Adrenal gland (tissue), 12 donors: ENCODE measurements around the gene MYO18A. TPM values are rescaled to one million over a fixed set of nuclear protein-coding genes. Genes with fewer than 3 reads are reported as not detected.

Experiments used
- DNase-seq, 7 donors: peaks; one replicate each; pipeline ENCODE4 v3.0.0-alpha.2; 2019 to 2020
- H3K27ac ChIP-seq, 5 donors: fragments of 200-600 bp; sonication (generic) in 4 of 5; 1 replicate in 3 of 5; 2 replicates in 2 of 5; pipeline versions ENCODE4 v1.5.1 to v1.8.0; 2016 to 2020; ENCODE audit warnings: mild to moderate bottlenecking in 1 of 5
- H3K27me3 ChIP-seq: fragments of 200-600 bp; 2 replicates; pipeline ENCODE4 v1.8.0; 2021
- H3K36me3 ChIP-seq, 2 donors: fragments of 200-600 bp; replicated peaks in 1 of 2; 1 replicate in 1 of 2; 2 replicates in 1 of 2; pipeline versions ENCODE4 v1.5.1 to v1.8.0; 2018 to 2022
- H3K4me1 ChIP-seq, 2 donors: fragments of 200-600 bp; replicated peaks in 1 of 2; 1 replicate in 1 of 2; 2 replicates in 1 of 2; pipeline versions ENCODE4 v1.5.1 to v1.8.0; 2018 to 2021
- H3K4me3 ChIP-seq, 4 donors: fragments of 200-600 bp; sonication (generic) in 3 of 4; one replicate each; pipeline ENCODE4 v1.5.1; 2016 to 2018
- H3K9me3 ChIP-seq, 3 donors: fragments of 200-600 bp; sonication (generic) in 1 of 3; replicated peaks in 1 of 3; 1 replicate in 2 of 3; 2 replicates in 1 of 3; pipeline versions ENCODE4 v1.5.1 to v1.8.0; 2016 to 2021
- CTCF ChIP-seq, 6 experiments: fragments of 450-650 bp in 4 of 6; fragments of 200-600 bp in 2 of 6; sonication (generic) in 1 of 6; IDR thresholded peaks; 1 replicate in 5 of 6; 2 replicates in 1 of 6; pipeline versions ENCODE4 v1.5.1 to v1.8.0; 2016 to 2021; ENCODE audit warnings: antibody characterized with exemption in 6 of 6, mild to moderate bottlenecking in 2 of 6, moderate library complexity in 1 of 6
- POLR2A ChIP-seq, 2 donors: fragments of 450-650 bp; IDR thresholded peaks; one replicate each; pipeline ENCODE4 v1.6.1; 2017; ENCODE audit warnings: antibody characterized with exemption in 2 of 2, mild to moderate bottlenecking in 2 of 2, moderate library complexity in 1 of 2
- WGBS, 4 donors: extraction: QIAGEN DNeasy Blood & Tissue Kit in 2 of 4; methylation state at CpG; one replicate each; pipeline versions ENCODE4 v1.1.5 to v1.1.7; 2013 to 2017; 5-methylcytosine and 5-hydroxymethylcytosine counted together
- intact Hi-C, 2 donors: fragments of 100-400 bp; cut with DNase I; formaldehyde crosslinking; loops; one replicate each; pipeline versions ENCODE4 v1.14.1 to v1.15.0; 2022 to 2023
- polyA plus RNA-seq, 3 donors: library from polyadenylated mRNA; stranded (reverse); fragments of 200-250 nt in 2 of 3; fragments of 350-450 nt in 1 of 3; fragmentation: Illumina TruSeq in 1 of 3; extraction: RNeasy Lipid Tissue Mini Kit (QIAGEN cat#74804) in 1 of 3; gene quantifications; one replicate each; pipeline ENCODE4 v1.2.3, GENCODE V29; 2013 to 2014
- total RNA-seq, 9 donors: library from RNA; depleted of rRNA in 4 of 9; stranded (reverse); fragments of >200 nt in 4 of 9; fragments of 120-200 nt in 1 of 9; fragmentation: NEBNext Ultra II Directional in 1 of 9; extraction: Animal tissue kit (Norgen Biotek cat#: 25700) in 1 of 9; gene quantifications; one replicate each; pipeline versions ENCODE4 v1.1.0 to v1.2.4, GENCODE V29; 2013 to 2023
- donor health status: healthy with polysubstance abuse.
- donor health status: Bipolar disorder and iron deficiency.
- donor health status: DM: yes; HTN: yes; CAD: no.
- donor health status: DM: no; HTN: no; CAD: no.
- donor health status: DM: no; HTN: no; CAD: no.
- donor health status: DM: yes; HTN: yes; CAD: no.

The MYO18A gene
- total and polyA plus RNA-seq, 12 donors = 19.6 to 95.6 (median 40.7) TPM

DNA sequence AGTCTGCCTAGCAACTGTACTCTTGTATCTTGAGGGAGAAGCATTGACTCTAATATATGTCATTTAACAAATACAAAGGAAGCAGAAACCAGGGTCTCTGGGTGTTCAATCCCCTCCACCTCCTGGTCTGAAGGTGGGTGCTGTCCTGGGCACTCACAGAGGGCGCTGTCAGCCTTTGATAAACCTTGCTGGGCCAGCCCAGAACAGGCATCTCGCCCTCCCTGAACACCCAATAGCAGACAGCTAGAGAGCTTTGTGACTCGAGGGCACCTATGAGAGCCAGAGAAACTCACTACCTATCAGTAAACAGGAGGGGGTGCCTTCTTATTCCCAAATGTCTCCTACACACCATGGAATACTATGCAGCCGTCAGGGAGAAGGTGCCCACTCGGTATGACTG, 143.6 kb downstream of the MYO18A start:
- Histone ChIP-seq H3K27me3 (no peaks in the 10 kb centered on the region), H3K27ac (no peak overlapping the region), H3K9me3 (no peaks in the 10 kb centered on the region), H3K36me3 (no peaks in the 10 kb centered on the region), H3K4me1 (peaks cover 0 to 6% of the 10 kb centered on the region in 2 donors), H3K4me3 (no peak overlapping the region)
- TF ChIP-seq CTCF (IDR thresholded peaks at IDR 0.05) (no peak), POLR2A (IDR thresholded peaks at IDR 0.05) (no peak)
- WGBS, 4 donors = 77 to 87% (median 81%) methylated on average over 5 of the region's 5 CpGs
- no peak for DNase-seq
- intact Hi-C loops = no loop called here

DNA sequence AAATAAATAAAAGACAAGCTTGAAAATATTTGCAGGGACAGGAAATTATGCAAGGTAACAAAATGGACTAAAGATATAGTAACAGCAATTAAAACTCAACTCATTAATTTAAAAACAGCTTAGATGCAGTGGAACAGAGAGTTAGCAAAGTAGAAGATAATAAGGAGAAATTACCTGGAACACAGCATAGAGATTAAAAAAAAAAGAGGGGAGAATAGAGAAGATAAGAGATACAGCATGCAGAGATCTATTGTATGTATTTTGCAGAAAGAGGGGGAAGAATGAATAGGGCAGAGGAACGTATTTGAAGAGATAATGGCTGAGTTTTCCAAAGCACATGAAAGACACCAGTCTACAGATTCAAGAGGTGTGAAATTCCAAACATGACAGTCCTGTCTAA, 145.7 kb downstream of the MYO18A start:
- WGBS, 4 donors = 45 to 72% (median 62%) methylated on average over 1 of the region's 1 CpG
- H3K27me3 ChIP-seq = no peaks in the 10 kb centered on the region
- no peaks in the 10 kb centered on the region for H3K9me3 ChIP-seq
- intact Hi-C loops = no loop called here
- H3K4me1 ChIP-seq = peaks cover 0 to 6% of the 10 kb centered on the region in 2 donors
- no peak for DNase-seq
- no peak overlapping the region for H3K4me3 ChIP-seq
- no peaks in the 10 kb centered on the region for H3K36me3 ChIP-seq
- TF ChIP-seq CTCF (IDR thresholded peaks at IDR 0.05) (no peak), POLR2A (IDR thresholded peaks at IDR 0.05) (no peak)
- H3K27ac ChIP-seq = no peak overlapping the region

DNA sequence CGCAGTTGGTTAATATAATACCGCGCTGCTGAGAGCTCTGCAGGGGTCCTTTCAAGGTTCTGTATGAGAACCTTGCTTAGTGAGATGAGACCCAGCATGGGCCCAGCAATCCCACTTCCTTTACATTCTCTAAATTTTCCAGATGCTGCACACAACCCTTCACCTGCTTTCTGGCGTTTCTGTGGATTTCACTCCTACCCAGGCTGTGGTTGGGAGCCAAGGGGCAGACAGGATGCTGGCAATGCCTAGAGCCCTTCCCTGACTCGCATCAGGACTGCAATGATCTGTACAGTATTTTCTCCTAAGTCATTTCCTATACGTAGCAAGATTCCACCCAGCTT, 147.4 kb downstream of the MYO18A start:
- WGBS, 4 donors = 24 to 45% (median 32%) methylated on average over 5 to 6 of the region's 6 CpGs
- no peaks in the 10 kb centered on the region for H3K9me3 ChIP-seq
- TF ChIP-seq POLR2A (IDR thresholded peaks at IDR 0.05) (no peak), CTCF (IDR thresholded peaks at IDR 0.05) (no peak)
- H3K36me3 ChIP-seq = no peaks in the 10 kb centered on the region
- intact Hi-C loops = no loop called here
- H3K27ac ChIP-seq = no peak overlapping the region
- H3K4me3 ChIP-seq = no peak overlapping the region
- no peak for DNase-seq
- no peaks in the 10 kb centered on the region for H3K4me1 ChIP-seq
- no peaks in the 10 kb centered on the region for H3K27me3 ChIP-seq

DNA sequence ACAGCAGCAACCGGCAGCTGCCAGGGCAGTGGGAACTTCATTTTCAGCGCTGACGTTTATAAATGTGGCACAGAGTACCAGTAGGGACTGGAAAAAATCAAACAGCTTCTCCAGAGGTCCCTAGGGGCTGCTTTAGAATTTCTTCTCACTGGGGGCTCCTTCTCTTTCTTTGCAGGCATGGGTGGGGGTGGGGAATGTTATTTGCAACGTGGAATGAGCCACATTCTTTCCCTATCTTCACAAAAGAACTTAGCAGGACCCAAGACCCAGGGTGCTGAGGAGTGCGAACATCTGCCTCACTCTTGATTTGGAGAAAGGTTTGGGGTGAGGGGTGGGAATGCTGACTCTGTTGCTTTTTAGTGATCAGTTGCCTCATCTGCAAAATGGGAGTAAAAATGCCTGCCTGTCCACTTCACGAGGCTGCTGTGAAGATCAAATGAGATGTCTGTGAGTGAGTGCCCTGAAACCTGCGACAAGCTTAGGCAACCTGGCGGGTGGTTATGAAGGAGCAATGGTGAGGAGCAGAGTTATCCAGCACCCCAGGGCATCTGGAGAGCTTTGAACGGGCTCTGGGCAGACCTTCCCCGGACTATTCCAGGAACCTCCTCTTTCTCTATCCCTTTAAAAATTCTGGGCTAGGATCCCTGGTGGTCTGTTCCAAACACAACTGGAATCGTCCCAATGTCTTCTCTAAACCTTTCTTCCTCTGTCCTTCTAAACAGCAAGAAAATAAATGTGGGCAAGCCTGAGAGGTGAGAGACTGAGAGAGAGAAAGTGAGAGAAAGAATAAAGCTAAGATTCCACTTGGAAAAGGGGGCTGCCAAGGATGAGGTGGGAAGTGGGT, 148.0 kb downstream of the MYO18A start:
- no peak overlapping the region for H3K4me3 ChIP-seq
- no peak for TF ChIP-seq CTCF (IDR thresholded peaks at IDR 0.05)
- no peaks in the 10 kb centered on the region for H3K36me3 ChIP-seq
- 25 to 31% (median 29%) methylated on average over 11 of the region's 11 CpGs for WGBS, 4 donors
- H3K4me1 ChIP-seq = no peaks in the 10 kb centered on the region
- no peak overlapping the region for H3K27ac ChIP-seq
- H3K9me3 ChIP-seq = no peaks in the 10 kb centered on the region
- DNase-seq = no peak
- intact Hi-C loops = no loop called here
- no peaks in the 10 kb centered on the region for H3K27me3 ChIP-seq
